Smooth muscle cell (in vitro differentiated cells): Measurements from ENCODE around the gene TP53AIP1. TPM values are rescaled to one million over a fixed set of nuclear protein-coding genes. Genes with fewer than 3 reads are reported as not detected.

Experiments
- DNase-seq: peaks from one replicate; lab custom pipeline; 2025; ENCODE audit not compliant: unreplicated experiment; lab: John Stamatoyannopoulos, UW
- H2AFZ ChIP-seq: fragments of 200-600 bp; sonication (generic); 2 replicates; pipeline ENCODE4 v1.6.0; 2016; ENCODE audit warnings: antibody characterized with exemption, low read depth, mild to moderate bottlenecking
- H3F3A ChIP-seq: fragments of 200-600 bp; sonication (generic); 2 replicates; pipeline ENCODE4 v1.6.0; 2017; ENCODE audit warnings: antibody characterized with exemption, low read depth
- H3K27ac ChIP-seq: fragments of 200-600 bp; sonication (generic); 2 replicates; pipeline ENCODE4 v1.5.1; 2016; ENCODE audit warnings: low read depth, mild to moderate bottlenecking
- H3K27me3 ChIP-seq: fragments of 200-600 bp; sonication (generic); 2 replicates; pipeline ENCODE4 v1.6.1; 2016; ENCODE audit warnings: low read depth, mild to moderate bottlenecking
- H3K36me3 ChIP-seq: fragments of 200-600 bp; sonication (generic); 2 replicates; pipeline ENCODE4 v1.5.1; 2016; ENCODE audit warnings: low read depth
- H3K4me1 ChIP-seq: fragments of 200-600 bp; sonication (generic); 2 replicates; pipeline ENCODE4 v1.5.1; 2016; ENCODE audit warnings: low read depth
- H3K4me2 ChIP-seq: fragments of 200-600 bp; sonication (generic); 2 replicates; pipeline ENCODE4 v1.6.0; 2016; ENCODE audit warnings: mild to moderate bottlenecking
- H3K4me3 ChIP-seq: fragments of 200-600 bp; sonication (generic); 2 replicates; pipeline ENCODE4 v1.5.1; 2016; ENCODE audit warnings: mild to moderate bottlenecking
- H3K79me2 ChIP-seq: fragments of 200-600 bp; sonication (generic); 2 replicates; pipeline ENCODE4 v1.6.0; 2016; ENCODE audit warnings: low read depth, mild to moderate bottlenecking
- H3K9ac ChIP-seq: fragments of 200-600 bp; sonication (generic); 2 replicates; pipeline ENCODE4 v1.6.0; 2016; ENCODE audit warnings: low read depth
- H3K9me3 ChIP-seq: fragments of 200-600 bp; sonication (generic); replicated peaks from 2 replicates; pipeline ENCODE4 v1.5.1; 2016; ENCODE audit warnings: low read depth
- H4K20me1 ChIP-seq: fragments of 200-600 bp; sonication (generic); 2 replicates; pipeline ENCODE4 v1.6.0; 2016; ENCODE audit warnings: low read depth
- WGBS: methylation state at CpG from one replicate; pipeline ENCODE4 v1.1.7; 2016; ENCODE audit warnings: low lambda C conversion rate; 5-methylcytosine and 5-hydroxymethylcytosine counted together
- polyA plus RNA-seq: library from polyadenylated mRNA; unstranded; fragments of >200 nt; fragmentation: Nextera tagmentation; extraction: Ambion mirVana; gene quantifications from 2 replicates; pipeline ENCODE4 v1.2.1, GENCODE V29; 2016
- total RNA-seq: library from RNA; depleted of rRNA; stranded (reverse); fragments of >200 nt; gene quantifications from 2 replicates; pipeline ENCODE4 v1.2.3, GENCODE V29; 2014
- TF ChIP-seq, protein P1 (sequence below): fragments of 200-600 bp; sonication (generic); IDR thresholded peaks from 2 replicates; pipeline ENCODE4 v1.5.1; 2017; ENCODE audit warnings: borderline replicate concordance, mild to moderate bottlenecking, antibody characterized with exemption; ENCODE audit not compliant: insufficient read depth, poor library complexity, severe bottlenecking

The TP53AIP1 gene
- total and polyA plus RNA-seq, 2 experiments from 2014 or later, result 0.38 to 0.81 TPM

GRCh38 chr11:128947773-128948172, 5.1 kb upstream of the TP53AIP1 start:
- peaks cover 6% of the 10 kb centered on the region for H3K27me3 ChIP-seq
- no peaks in the 10 kb centered on the region for H3K9me3 ChIP-seq
- H3K36me3 ChIP-seq, result no peaks in the 10 kb centered on the region
- no peaks in the 10 kb centered on the region for H3K4me1 ChIP-seq
- no peaks in the 10 kb centered on the region for H3K79me2 ChIP-seq
- H3K4me2 ChIP-seq, result no peak overlapping the region
- 91% methylated on average over 2 of the region's 2 CpGs for WGBS
- H3F3A ChIP-seq, result no peaks in the 10 kb centered on the region
- TF ChIP-seq, protein P1, sequence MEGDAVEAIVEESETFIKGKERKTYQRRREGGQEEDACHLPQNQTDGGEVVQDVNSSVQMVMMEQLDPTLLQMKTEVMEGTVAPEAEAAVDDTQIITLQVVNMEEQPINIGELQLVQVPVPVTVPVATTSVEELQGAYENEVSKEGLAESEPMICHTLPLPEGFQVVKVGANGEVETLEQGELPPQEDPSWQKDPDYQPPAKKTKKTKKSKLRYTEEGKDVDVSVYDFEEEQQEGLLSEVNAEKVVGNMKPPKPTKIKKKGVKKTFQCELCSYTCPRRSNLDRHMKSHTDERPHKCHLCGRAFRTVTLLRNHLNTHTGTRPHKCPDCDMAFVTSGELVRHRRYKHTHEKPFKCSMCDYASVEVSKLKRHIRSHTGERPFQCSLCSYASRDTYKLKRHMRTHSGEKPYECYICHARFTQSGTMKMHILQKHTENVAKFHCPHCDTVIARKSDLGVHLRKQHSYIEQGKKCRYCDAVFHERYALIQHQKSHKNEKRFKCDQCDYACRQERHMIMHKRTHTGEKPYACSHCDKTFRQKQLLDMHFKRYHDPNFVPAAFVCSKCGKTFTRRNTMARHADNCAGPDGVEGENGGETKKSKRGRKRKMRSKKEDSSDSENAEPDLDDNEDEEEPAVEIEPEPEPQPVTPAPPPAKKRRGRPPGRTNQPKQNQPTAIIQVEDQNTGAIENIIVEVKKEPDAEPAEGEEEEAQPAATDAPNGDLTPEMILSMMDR, result no peak
- no peak overlapping the region for H2AFZ ChIP-seq
- no peak overlapping the region for H3K4me3 ChIP-seq
- no peaks in the 10 kb centered on the region for H4K20me1 ChIP-seq
- no peak overlapping the region for H3K9ac ChIP-seq
- no peak for DNase-seq
- no peak overlapping the region for H3K27ac ChIP-seq

DNA sequence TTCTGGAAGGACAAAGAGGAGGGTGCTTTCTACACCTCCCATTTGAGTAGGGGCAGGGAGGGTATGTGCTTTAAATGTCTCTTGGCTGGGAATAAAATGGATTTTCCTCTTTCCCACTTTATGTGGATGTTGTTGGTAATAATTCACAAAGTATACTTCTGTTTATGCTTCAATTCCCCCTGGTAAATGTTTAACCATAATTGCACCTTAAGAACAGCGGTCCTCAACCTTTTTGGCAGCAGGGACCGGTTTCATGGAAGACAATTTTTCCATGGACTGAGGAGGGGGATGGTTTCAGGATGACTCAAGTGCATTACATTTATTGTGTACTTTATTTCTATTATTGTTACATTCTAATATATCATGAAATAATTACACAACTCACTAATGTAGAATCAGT, 4.0 kb upstream of the TP53AIP1 start:
- no peak overlapping the region for H3K27ac ChIP-seq
- H3K4me2 ChIP-seq, result no peak overlapping the region
- no peaks in the 10 kb centered on the region for H3F3A ChIP-seq
- no peak for DNase-seq
- no peaks in the 10 kb centered on the region for H3K4me1 ChIP-seq
- no peaks in the 10 kb centered on the region for H3K27me3 ChIP-seq
- no peaks in the 10 kb centered on the region for H3K9me3 ChIP-seq
- H2AFZ ChIP-seq, result no peak overlapping the region
- H3K36me3 ChIP-seq, result no peaks in the 10 kb centered on the region
- TF ChIP-seq, protein P1, result no peak
- no peaks in the 10 kb centered on the region for H3K79me2 ChIP-seq
- WGBS, result 100% methylated on average over 2 of the region's 2 CpGs
- no peak overlapping the region for H3K4me3 ChIP-seq
- no peak overlapping the region for H3K9ac ChIP-seq
- no peaks in the 10 kb centered on the region for H4K20me1 ChIP-seq

DNA sequence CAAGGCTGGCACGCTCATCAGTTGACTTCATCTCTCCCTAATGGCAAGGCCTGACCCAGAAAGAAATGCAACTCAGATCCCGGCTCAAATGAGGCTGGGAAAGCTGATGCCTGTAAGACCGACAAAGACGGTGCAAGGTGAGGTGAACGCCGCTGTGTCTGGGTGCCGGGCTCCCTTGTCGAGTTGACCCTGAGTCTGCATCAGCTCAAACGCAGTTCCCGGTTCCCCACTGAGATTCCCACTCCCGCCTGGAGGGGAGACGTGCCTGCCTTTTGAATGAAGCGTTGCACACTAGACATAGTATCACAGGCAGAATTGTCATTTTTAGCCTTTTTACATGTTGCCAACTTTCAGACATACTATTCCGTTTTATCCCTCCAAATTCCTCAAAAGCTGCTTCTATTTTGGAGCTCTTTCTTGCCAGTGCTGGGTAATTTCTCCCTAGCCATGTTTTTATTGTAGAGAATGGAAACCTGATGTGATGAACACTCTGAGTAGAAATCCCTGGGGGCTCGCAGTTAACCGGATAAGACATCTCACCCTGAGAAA, 831 bp upstream of the TP53AIP1 start:
- 87% methylated on average over 16 of the region's 16 CpGs for WGBS
- Histone ChIP-seq H3K79me2 (no peaks in the 10 kb centered on the region), H3K27ac (no peak overlapping the region), H3K9me3 (no peaks in the 10 kb centered on the region), H3K27me3 (no peaks in the 10 kb centered on the region), H3F3A (no peaks in the 10 kb centered on the region), H4K20me1 (no peaks in the 10 kb centered on the region), H3K36me3 (no peaks in the 10 kb centered on the region), H3K4me1 (no peaks in the 10 kb centered on the region), H3K9ac (no peak overlapping the region), H3K4me3 (no peak overlapping the region), H2AFZ (no peak overlapping the region), H3K4me2 (no peak overlapping the region)
- TF ChIP-seq, protein P1, result no peak
- no peak for DNase-seq

DNA sequence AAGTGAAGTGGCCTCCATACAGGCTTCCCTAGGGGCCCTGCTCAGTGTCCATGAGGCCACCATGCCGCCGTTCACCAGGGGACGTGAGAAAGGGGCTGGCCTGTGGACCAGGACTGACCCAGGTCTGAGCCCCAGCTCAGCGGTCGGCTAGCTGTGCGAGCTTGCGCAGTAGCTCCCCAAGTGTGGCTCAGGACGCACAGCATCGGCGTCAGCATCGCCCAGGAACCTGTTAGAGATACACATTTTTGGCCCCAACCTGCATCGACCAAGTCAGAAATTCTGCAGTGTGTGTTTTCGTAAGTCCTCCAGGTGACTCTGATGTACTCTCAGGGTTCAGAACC, 429 bp downstream of the TP53AIP1 start:
- H3F3A ChIP-seq, result no peaks in the 10 kb centered on the region
- H3K9ac ChIP-seq, result no peak overlapping the region
- 96% methylated on average over 13 of the region's 13 CpGs for WGBS

More for the DNA sequence above, 429 bp downstream of the TP53AIP1 start:
- TF ChIP-seq, protein P1, result no peak
- Histone ChIP-seq H3K4me1 (no peaks in the 10 kb centered on the region), H4K20me1 (no peaks in the 10 kb centered on the region), H3K4me2 (no peak overlapping the region), H3K79me2 (no peaks in the 10 kb centered on the region), H3K4me3 (no peak overlapping the region), H2AFZ (no peak overlapping the region), H3K36me3 (no peaks in the 10 kb centered on the region), H3K9me3 (no peaks in the 10 kb centered on the region), H3K27me3 (no peaks in the 10 kb centered on the region), H3K27ac (no peak overlapping the region)
- no peak for DNase-seq
